Esophagus squamous epithelium (tissue), 4 donors: ENCODE results near the gene DEAF1.

ENCODE experiments used
- POLR2A ChIP-seq, 4 donors: fragments of 450-650 bp; IDR thresholded peaks; one replicate each; pipeline ENCODE4 v1.6.1; 2017; ENCODE audit warnings: antibody characterized with exemption in 4 of 4, mild to moderate bottlenecking in 4 of 4, moderate library complexity in 3 of 4
- TF ChIP-seq, protein P1 (sequence below), 6 experiments: fragments of 450-650 bp in 4 of 6; fragments of 200-600 bp in 2 of 6; sonication (generic) in 2 of 6; IDR thresholded peaks; one replicate each; pipeline ENCODE4 v1.5.1; 2016 to 2019; ENCODE audit warnings: antibody characterized with exemption in 6 of 6, mild to moderate bottlenecking in 4 of 6, moderate library complexity in 4 of 6

DNA sequence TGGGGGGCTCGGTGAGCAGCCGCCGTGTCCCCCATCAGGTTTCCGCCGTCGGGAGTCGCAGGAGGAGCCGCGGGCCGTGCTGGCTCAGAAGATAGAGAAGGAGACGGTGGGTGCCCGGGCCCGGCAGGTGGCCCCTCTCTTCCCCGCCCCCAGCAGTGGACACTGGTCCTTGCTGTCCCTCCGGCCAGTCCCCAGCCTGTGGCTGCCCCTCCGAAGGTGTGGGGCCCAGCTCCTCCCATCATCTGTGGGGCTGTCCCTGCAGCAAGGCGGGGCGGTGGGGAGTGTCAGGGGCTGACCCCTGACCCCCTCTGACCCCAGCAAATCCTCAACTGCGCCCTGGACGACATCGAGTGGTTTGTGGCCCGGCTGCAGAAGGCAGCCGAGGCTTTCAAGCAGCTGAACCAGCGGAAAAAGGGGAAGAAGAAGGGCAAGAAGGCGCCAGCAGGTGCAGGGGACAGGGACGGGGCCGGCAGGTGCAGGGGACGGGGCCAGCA, 26.3 kb upstream of the DEAF1 start:
- TF ChIP-seq POLR2A (IDR thresholded peaks at IDR 0.05): no peak
- TF ChIP-seq, protein P1, sequence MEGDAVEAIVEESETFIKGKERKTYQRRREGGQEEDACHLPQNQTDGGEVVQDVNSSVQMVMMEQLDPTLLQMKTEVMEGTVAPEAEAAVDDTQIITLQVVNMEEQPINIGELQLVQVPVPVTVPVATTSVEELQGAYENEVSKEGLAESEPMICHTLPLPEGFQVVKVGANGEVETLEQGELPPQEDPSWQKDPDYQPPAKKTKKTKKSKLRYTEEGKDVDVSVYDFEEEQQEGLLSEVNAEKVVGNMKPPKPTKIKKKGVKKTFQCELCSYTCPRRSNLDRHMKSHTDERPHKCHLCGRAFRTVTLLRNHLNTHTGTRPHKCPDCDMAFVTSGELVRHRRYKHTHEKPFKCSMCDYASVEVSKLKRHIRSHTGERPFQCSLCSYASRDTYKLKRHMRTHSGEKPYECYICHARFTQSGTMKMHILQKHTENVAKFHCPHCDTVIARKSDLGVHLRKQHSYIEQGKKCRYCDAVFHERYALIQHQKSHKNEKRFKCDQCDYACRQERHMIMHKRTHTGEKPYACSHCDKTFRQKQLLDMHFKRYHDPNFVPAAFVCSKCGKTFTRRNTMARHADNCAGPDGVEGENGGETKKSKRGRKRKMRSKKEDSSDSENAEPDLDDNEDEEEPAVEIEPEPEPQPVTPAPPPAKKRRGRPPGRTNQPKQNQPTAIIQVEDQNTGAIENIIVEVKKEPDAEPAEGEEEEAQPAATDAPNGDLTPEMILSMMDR (IDR thresholded peaks at IDR 0.05): no peak
